Measurements from ENCODE around the gene ZNF385B. TPM values are rescaled to one million over a fixed set of nuclear protein-coding genes. Genes with fewer than 3 reads are reported as not detected.
"Not testable (repeated sequence)": the region's sequence is repeated elsewhere in the genome, so short reads cannot be mapped to it uniquely, and the experiment has no call there.

Gene ZNF385B
- total RNA-seq, result 0.89 TPM

- DNase-seq, result no peak
Measured at GRCh38 chr2:179861416-179862067, at the start of gene ZNF385B. TSS of gene ZNF385B (minus strand) at chr2:179861612.

GRCh38 chr2:179910735-179911113 lies 49.3 kb upstream of the ZNF385B start:
- no peak for DNase-seq

GRCh38 chr2:179909845-179910734 lies 48.7 kb upstream of the ZNF385B start:
- DNase-seq, result no peak

GRCh38 chr2:179900655-179901054 lies 39.2 kb upstream of the ZNF385B start:
- no peak for DNase-seq

- no peak for DNase-seq
Measured at GRCh38 chr2:179899666-179900065, 38.3 kb upstream of the ZNF385B start.

- no peak for DNase-seq
Measured at GRCh38 chr2:179898873-179899272, 37.5 kb upstream of the ZNF385B start.

- no peak for DNase-seq
Measured at GRCh38 chr2:179893616-179894015, 32.2 kb upstream of the ZNF385B start.

GRCh38 chr2:179891237-179891636 lies 29.8 kb upstream of the ZNF385B start:
- DNase-seq, result no peak

- peak; percentile 41 for DNase-seq
Measured at GRCh38 chr2:179890666-179891065, 29.3 kb upstream of the ZNF385B start.

GRCh38 chr2:179888642-179889041 lies 27.2 kb upstream of the ZNF385B start:
- DNase-seq, result not testable (repeated sequence)

- DNase-seq, result no peak
Measured at GRCh38 chr2:179884193-179884592, 22.8 kb upstream of the ZNF385B start.

GRCh38 chr2:179882851-179883806 lies 21.7 kb upstream of the ZNF385B start:
- DNase-seq, result no peak

- no peak for DNase-seq
Measured at GRCh38 chr2:179877601-179878364, 16.4 kb upstream of the ZNF385B start.

GRCh38 chr2:179876266-179876665 lies 14.9 kb upstream of the ZNF385B start:
- no peak for DNase-seq

- no peak for DNase-seq
Measured at GRCh38 chr2:179875864-179876263, 14.5 kb upstream of the ZNF385B start.

GRCh38 chr2:179862898-179863458 lies 1.6 kb upstream of the ZNF385B start:
- no peak for DNase-seq

GRCh38 chr2:179861027-179861415 lies 391 bp downstream of the ZNF385B start:
- DNase-seq, result no peak

GRCh38 chr2:179860255-179861026 lies 971 bp downstream of the ZNF385B start:
- no peak for DNase-seq

- no peak for DNase-seq
Measured at GRCh38 chr2:179859523-179859922, 1.9 kb downstream of the ZNF385B start.

GRCh38 chr2:179857236-179857635 lies 4.2 kb downstream of the ZNF385B start:
- DNase-seq, result no peak

GRCh38 chr2:179856205-179856604 lies 5.2 kb downstream of the ZNF385B start:
- no peak for DNase-seq
